ENCODE results near the gene TESK2.

DNA sequence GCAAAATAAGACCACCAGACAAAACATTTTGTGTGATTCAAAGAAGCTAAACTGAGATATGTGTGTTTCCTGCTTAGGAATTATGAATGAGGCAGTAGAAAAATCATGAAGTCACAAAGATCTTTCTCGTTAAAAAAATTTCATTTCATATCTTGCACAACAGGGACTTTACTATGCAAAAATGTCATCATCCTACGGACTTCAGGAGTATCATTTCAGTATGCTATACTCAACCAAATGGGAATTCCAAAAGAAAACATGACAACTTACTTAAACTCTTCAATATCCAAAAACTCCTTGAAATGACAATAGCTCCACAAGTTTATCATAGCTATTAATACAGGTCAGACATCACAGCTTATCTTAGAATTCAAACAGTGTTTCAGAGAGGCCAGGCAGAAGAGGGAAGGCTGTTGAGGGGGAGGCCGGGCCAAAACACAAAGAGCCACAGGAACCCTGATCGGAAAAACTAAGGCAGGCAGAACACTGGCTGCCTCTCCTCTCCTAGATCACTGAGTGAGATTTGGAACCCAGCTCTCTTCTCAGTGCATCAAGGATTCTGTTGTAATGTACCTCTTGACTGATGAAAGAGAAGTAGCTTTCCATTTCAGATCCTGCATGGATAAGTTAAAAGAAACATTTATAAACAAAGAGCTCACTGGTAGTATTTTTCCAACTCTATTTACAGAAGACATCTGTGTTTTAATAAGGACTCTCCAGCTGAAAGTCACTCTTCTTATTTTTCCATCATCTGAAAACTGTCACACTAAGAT, 66.9 kb downstream of the TESK2 start:
- TF ChIP-seq, protein P1, sequence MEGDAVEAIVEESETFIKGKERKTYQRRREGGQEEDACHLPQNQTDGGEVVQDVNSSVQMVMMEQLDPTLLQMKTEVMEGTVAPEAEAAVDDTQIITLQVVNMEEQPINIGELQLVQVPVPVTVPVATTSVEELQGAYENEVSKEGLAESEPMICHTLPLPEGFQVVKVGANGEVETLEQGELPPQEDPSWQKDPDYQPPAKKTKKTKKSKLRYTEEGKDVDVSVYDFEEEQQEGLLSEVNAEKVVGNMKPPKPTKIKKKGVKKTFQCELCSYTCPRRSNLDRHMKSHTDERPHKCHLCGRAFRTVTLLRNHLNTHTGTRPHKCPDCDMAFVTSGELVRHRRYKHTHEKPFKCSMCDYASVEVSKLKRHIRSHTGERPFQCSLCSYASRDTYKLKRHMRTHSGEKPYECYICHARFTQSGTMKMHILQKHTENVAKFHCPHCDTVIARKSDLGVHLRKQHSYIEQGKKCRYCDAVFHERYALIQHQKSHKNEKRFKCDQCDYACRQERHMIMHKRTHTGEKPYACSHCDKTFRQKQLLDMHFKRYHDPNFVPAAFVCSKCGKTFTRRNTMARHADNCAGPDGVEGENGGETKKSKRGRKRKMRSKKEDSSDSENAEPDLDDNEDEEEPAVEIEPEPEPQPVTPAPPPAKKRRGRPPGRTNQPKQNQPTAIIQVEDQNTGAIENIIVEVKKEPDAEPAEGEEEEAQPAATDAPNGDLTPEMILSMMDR (conservative IDR thresholded peaks at IDR 0.05) = no peak
- TF ChIP-seq EZH2 (IDR thresholded peaks at IDR 0.05; ENCODE audit: low read depth) = no peak

Data from PC-9 (cell line).